Lower leg skin (tissue), 4 donors: ENCODE measurements around the gene RABL2A. TPM values are rescaled to one million over a fixed set of nuclear protein-coding genes. Genes with fewer than 3 reads are reported as not detected.

Experiments
- DNase-seq, 2 donors: peaks; one replicate each; pipeline ENCODE4 v3.0.0-alpha.2; 2019; ENCODE audit warnings: low spot score in 2 of 2
- H3K4me3 ChIP-seq: fragments of 200-600 bp; sonication (generic); 2 replicates; pipeline ENCODE4 v1.5.1; 2017; ENCODE audit warnings: mild to moderate bottlenecking, low read depth; ENCODE audit not compliant: poor library complexity, severe bottlenecking
- CTCF ChIP-seq, 3 donors: fragments of 450-650 bp; IDR thresholded peaks; one replicate each; pipeline ENCODE4 v1.5.1; 2016; ENCODE audit warnings: antibody characterized with exemption in 3 of 3, mild to moderate bottlenecking in 3 of 3, moderate library complexity in 2 of 3
- POLR2A ChIP-seq, 2 donors: fragments of 450-650 bp; IDR thresholded peaks; one replicate each; pipeline ENCODE4 v1.6.1; 2016 to 2017; ENCODE audit warnings: antibody characterized with exemption in 2 of 2, mild to moderate bottlenecking in 1 of 2, moderate library complexity in 1 of 2
- WGBS, 2 donors: methylation state at CpG; one replicate each; pipeline ENCODE4 v1.1.5; 2018; 5-methylcytosine and 5-hydroxymethylcytosine counted together
- intact Hi-C: fragments of 100-400 bp; cut with DNase I; formaldehyde crosslinking; loops from one replicate; pipeline ENCODE4 v1.15.0; 2023; ENCODE audit warnings: low total_unique reads
- total RNA-seq, 4 donors: library from RNA; depleted of rRNA; stranded (reverse); fragments of >200 nt; gene quantifications; one replicate each; pipeline ENCODE4 v1.1.0, GENCODE V29; 2016

RABL2A gene
- total RNA-seq, 4 donors from 2014 or later = 9.2 to 18.0 (median 12.1) TPM

- 64 to 70% methylated on average over 7 of the region's 7 CpGs for WGBS, 2 donors
- DNase-seq = no peak
- H3K4me3 ChIP-seq = no peak overlapping the region
- no peak for TF ChIP-seq CTCF (IDR thresholded peaks at IDR 0.05)
- TF ChIP-seq POLR2A (IDR thresholded peaks at IDR 0.05) = no peak
- intact Hi-C loops = no loop called here
These were observed 45.4 kb downstream of the RABL2A start for GRCh38 chr2:113672326-113672932.

GRCh38 chr2:113675875-113676274, 48.8 kb downstream of the RABL2A start:
- TF ChIP-seq POLR2A (IDR thresholded peaks at IDR 0.05) (no peak), CTCF (IDR thresholded peaks at IDR 0.05) (no peak)
- intact Hi-C loops = no loop called here
- WGBS, 2 donors = 61 to 63% methylated on average over 9 of the region's 9 CpGs
- DNase-seq = no peak
- no peak overlapping the region for H3K4me3 ChIP-seq

GRCh38 chr2:113676623-113677266, 49.7 kb downstream of the RABL2A start:
- no peak for DNase-seq
- intact Hi-C loops = no loop called here
- WGBS, 2 donors = 86 to 95% methylated on average over 4 of the region's 4 CpGs
- H3K4me3 ChIP-seq = no peak overlapping the region
- TF ChIP-seq CTCF (IDR thresholded peaks at IDR 0.05) (no peak), POLR2A (IDR thresholded peaks at IDR 0.05) (no peak)

GRCh38 chr2:113677330-113677729, 50.3 kb downstream of the RABL2A start:
- DNase-seq = no peak
- H3K4me3 ChIP-seq = no peak overlapping the region
- intact Hi-C loops = no loop called here
- TF ChIP-seq POLR2A (IDR thresholded peaks at IDR 0.05) (no peak), CTCF (IDR thresholded peaks at IDR 0.05) (no peak)
- 76 to 79% methylated on average over 2 of the region's 2 CpGs for WGBS, 2 donors

GRCh38 chr2:113679457-113679856, 52.4 kb downstream of the RABL2A start:
- no peak overlapping the region for H3K4me3 ChIP-seq
- no peak for DNase-seq
- 84 to 86% methylated on average over 8 of the region's 8 CpGs for WGBS, 2 donors
- intact Hi-C loops = no loop called here
- no peak for TF ChIP-seq CTCF (IDR thresholded peaks at IDR 0.05)
- no peak for TF ChIP-seq POLR2A (IDR thresholded peaks at IDR 0.05)
